Measurements from ENCODE around the gene SLC35B2. TPM values are rescaled to one million over a fixed set of nuclear protein-coding genes. Genes with fewer than 3 reads are reported as not detected.

Gene SLC35B2
- total RNA-seq, 1 donor, result 94.1 TPM

DNA sequence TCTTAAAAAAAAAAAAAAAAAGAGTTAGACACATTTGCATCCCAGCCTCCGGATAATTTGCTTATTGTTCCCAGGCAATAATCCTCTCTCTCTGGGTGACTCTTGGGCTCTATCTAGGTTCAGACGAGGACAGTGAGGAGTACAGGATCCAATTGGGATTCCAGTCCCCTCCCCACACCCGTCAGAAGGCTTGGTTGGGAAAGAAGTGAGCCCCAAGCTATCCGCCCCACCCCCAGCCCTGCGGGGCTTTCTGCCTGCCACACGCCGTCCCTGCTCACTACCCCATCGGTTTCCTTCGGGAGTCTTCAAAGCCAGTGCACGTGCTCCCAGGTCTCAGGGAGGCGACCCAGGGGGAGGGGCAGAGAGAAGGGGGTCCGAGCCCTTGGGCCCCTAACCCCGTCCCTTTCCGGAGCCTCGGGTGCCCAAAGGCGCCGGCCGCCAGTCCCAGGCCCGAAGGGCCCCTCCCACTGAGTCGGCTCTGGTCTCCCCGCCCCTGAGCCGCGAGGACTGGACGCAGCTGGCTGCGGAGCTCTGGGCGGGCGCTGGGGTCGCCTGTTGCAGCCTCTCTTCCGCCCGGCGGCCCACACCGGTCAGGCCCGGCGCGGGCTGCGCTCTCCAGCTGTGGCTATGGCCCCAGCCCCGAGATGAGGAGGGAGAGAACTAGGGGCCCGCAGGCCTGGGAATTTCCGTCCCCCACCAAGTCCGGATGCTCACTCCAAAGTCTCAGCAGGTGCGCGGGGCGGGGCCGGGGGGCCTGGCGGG is 38.1 kb downstream of the SLC35B2 start:
- Histone ChIP-seq H3K4me1 (ENCODE audit: insufficient read depth, low read length) (peaks cover 36% of the 10 kb centered on the region), H3K36me3 (ENCODE audit: insufficient read depth, low read length) (no peaks in the 10 kb centered on the region), H3K4me2 (ENCODE audit: insufficient read depth, low read length) (peak overlapping the region; percentile 81), H3K79me2 (ENCODE audit: insufficient read depth, low read length) (no peaks in the 10 kb centered on the region), H3K4me3 (ENCODE audit: insufficient read depth, low read length) (peak overlapping the region; percentile 70), H3K9me3 (ENCODE audit: low read depth, low read length) (no peaks in the 10 kb centered on the region), H3K27me3 (ENCODE audit: insufficient read depth, low read length) (no peaks in the 10 kb centered on the region), H3K27ac (ENCODE audit: low read depth, low read length) (no peak overlapping the region), H4K20me1 (ENCODE audit: insufficient read depth, low read length) (no peaks in the 10 kb centered on the region), H2AFZ (ENCODE audit: low read length) (peak overlapping the region; percentile 92)
- TF ChIP-seq CTCF (IDR thresholded peaks at IDR 0.05; ENCODE audit: extremely low read depth, low read depth, low read length), result no peak
- peak; percentile 94 for DNase-seq (ENCODE audit: insufficient read length, low spot score, missing footprints)

- DNase-seq (ENCODE audit: insufficient read length, low spot score, missing footprints), result peak; percentile 88
- no peaks in the 10 kb centered on the region for H3K9me3 ChIP-seq (ENCODE audit: low read depth, low read length)
- TF ChIP-seq CTCF (IDR thresholded peaks at IDR 0.05; ENCODE audit: extremely low read depth, low read depth, low read length), result no peak
- peaks cover 27% of the 10 kb centered on the region for H3K4me1 ChIP-seq (ENCODE audit: insufficient read depth, low read length)
- no peaks in the 10 kb centered on the region for H4K20me1 ChIP-seq (ENCODE audit: insufficient read depth, low read length)
- no peak overlapping the region for H3K4me2 ChIP-seq (ENCODE audit: insufficient read depth, low read length)
- H2AFZ ChIP-seq (ENCODE audit: low read length), result peak overlapping the region; percentile 32
- no peak overlapping the region for H3K4me3 ChIP-seq (ENCODE audit: insufficient read depth, low read length)
- H3K79me2 ChIP-seq (ENCODE audit: insufficient read depth, low read length), result no peaks in the 10 kb centered on the region
- no peak overlapping the region for H3K27ac ChIP-seq (ENCODE audit: low read depth, low read length)
- H3K27me3 ChIP-seq (ENCODE audit: insufficient read depth, low read length), result no peaks in the 10 kb centered on the region
- no peaks in the 10 kb centered on the region for H3K36me3 ChIP-seq (ENCODE audit: insufficient read depth, low read length)
These were observed 39.8 kb downstream of the SLC35B2 start for GRCh38 chr6:44217332-44218143.

- Histone ChIP-seq H3K27ac (ENCODE audit: low read depth, low read length) (no peak within 1 kb of the TSS), H3K36me3 (ENCODE audit: insufficient read depth, low read length) (no peaks in the 10 kb centered on the region), H3K4me2 (ENCODE audit: insufficient read depth, low read length) (no peak within 1 kb of the TSS), H3K4me1 (ENCODE audit: insufficient read depth, low read length) (peaks cover 21% of the 10 kb centered on the region), H3K27me3 (ENCODE audit: insufficient read depth, low read length) (no peaks in the 10 kb centered on the region), H2AFZ (ENCODE audit: low read length) (peak within 1 kb of the TSS; percentile 32), H3K4me3 (ENCODE audit: insufficient read depth, low read length) (no peak within 1 kb of the TSS), H4K20me1 (ENCODE audit: insufficient read depth, low read length) (no peaks in the 10 kb centered on the region), H3K9me3 (ENCODE audit: low read depth, low read length) (no peaks in the 10 kb centered on the region), H3K79me2 (ENCODE audit: insufficient read depth, low read length) (no peaks in the 10 kb centered on the region)
- no peak for TF ChIP-seq CTCF (IDR thresholded peaks at IDR 0.05; ENCODE audit: extremely low read depth, low read depth, low read length)
- DNase-seq (ENCODE audit: insufficient read length, low spot score, missing footprints), result peak; percentile 73
These were observed 40.5 kb downstream of the SLC35B2 start, which contains the start of gene MYMX for GRCh38 chr6:44216677-44217331. Gene MYMX (plus strand): TSS chr6:44216926. CDS start chr6:44217472, 546 bp downstream.

Data from osteoblast (primary cell).